Endothelial cell of umbilical vein (primary cell): ENCODE data around the gene TBC1D25. TPM values are rescaled to one million over a fixed set of nuclear protein-coding genes. Genes with fewer than 3 reads are reported as not detected.

ENCODE experiments used
- Bru-seq: library from RNA; stranded (reverse); fragments of 400-500 nt; gene quantifications from one replicate; lab custom pipeline; 2021; lab: Mats Ljungman, UMichigan
- BruChase-seq, 2 experiments: library from RNA; stranded (reverse); fragments of 400-500 nt; gene quantifications; one replicate each; lab custom pipeline; 2021; lab: Mats Ljungman, UMichigan
- BruUV-seq: library from RNA; stranded (reverse); fragments of 400-500 nt; replicated peaks from 2 replicates; lab custom pipeline; 2021; lab: Mats Ljungman, UMichigan
- CTCF ChIA-PET: fragments of 300-600, 350-600 bp; sonication (Branson Sonifier 250); formaldehyde crosslinking; loops from one replicate; lab custom pipeline; 2021; ENCODE audit warnings: antibody characterized with exemption, inconsistent platforms; lab: Charles Lee
- POLR2A ChIA-PET: fragments of 300-600, 350-600 bp; sonication (Branson Sonifier 250); formaldehyde crosslinking; loops from one replicate; lab custom pipeline; 2021; ENCODE audit warnings: antibody characterized with exemption, inconsistent platforms; lab: Charles Lee
- DNase-seq: peaks from one replicate; pipeline ENCODE4 v3.0.0-alpha.2; 2011; ENCODE audit warnings: low read depth, low spot score
- FAIRE-seq: peaks from 2 replicates; lab custom pipeline; 2011; peaks lifted over from hg19 to GRCh38; lab: Jason Lieb, UNC
- H2AFZ ChIP-seq: 2 replicates; pipeline ENCODE4 v1.6.0; 2012; ENCODE audit warnings: low read depth, low read length, control low read depth, inconsistent platforms
- H3K27ac ChIP-seq: 2 replicates; pipeline ENCODE4 v1.5.1; 2011; ENCODE audit warnings: low read depth, mild to moderate bottlenecking, control low read depth, low read length, moderate library complexity; ENCODE audit not compliant: insufficient read depth
- H3K27me3 ChIP-seq, 2 experiments: 2 replicates each; pipeline versions ENCODE4 v1.6.0 to v1.6.1; 2011; ENCODE audit warnings: low read length in 2 of 2, mixed read lengths in 1 of 2; ENCODE audit not compliant: control insufficient read depth in 2 of 2, insufficient read depth in 2 of 2
- H3K36me3 ChIP-seq, 2 experiments: 2 replicates in 1 of 2; 3 replicates in 1 of 2; pipeline ENCODE4 v1.5.1; 2011; ENCODE audit warnings: low read length in 2 of 2, mild to moderate bottlenecking in 1 of 2, moderate library complexity in 1 of 2; ENCODE audit not compliant: control insufficient read depth in 2 of 2, insufficient read depth in 2 of 2; ENCODE audit errors: extremely low read depth in 1 of 2
- H3K4me1 ChIP-seq: 3 replicates; pipeline ENCODE4 v1.5.1; 2011; ENCODE audit warnings: mild to moderate bottlenecking, low read length; ENCODE audit not compliant: control insufficient read depth, insufficient read depth; ENCODE audit errors: extremely low read depth
- H3K4me2 ChIP-seq: 2 replicates; pipeline ENCODE4 v1.6.1; 2011; ENCODE audit warnings: low read length, control low read depth, mixed read lengths; ENCODE audit not compliant: insufficient read depth
- H3K4me3 ChIP-seq, 3 experiments: fragments of 200-600 bp in 1 of 3; sonication (generic), shearing (Covaris generic) in 1 of 3; replicated peaks in 1 of 3; 2 replicates each; pipeline ENCODE4 v1.5.1; 2011 to 2016; ENCODE audit warnings: control low read depth in 3 of 3, low read length in 3 of 3, mild to moderate bottlenecking in 2 of 3, inconsistent platforms in 1 of 3, low read depth in 1 of 3, moderate library complexity in 1 of 3; ENCODE audit not compliant: insufficient read depth in 1 of 3
- H3K79me2 ChIP-seq: 2 replicates; pipeline ENCODE4 v1.6.0; 2012; ENCODE audit warnings: low read length, inconsistent platforms; ENCODE audit not compliant: control insufficient read depth, insufficient read depth
- H3K9ac ChIP-seq: replicated peaks from 2 replicates; pipeline ENCODE3; 2011; ENCODE audit warnings: low read length, control low read depth; ENCODE audit not compliant: insufficient read depth; ENCODE audit errors: extremely low read depth
- H3K9me1 ChIP-seq: replicated peaks from 3 replicates; pipeline ENCODE4 v1.6.0; 2011; ENCODE audit warnings: mild to moderate bottlenecking, low read length; ENCODE audit not compliant: control insufficient read depth, insufficient read depth; ENCODE audit errors: extremely low read depth
- H3K9me3 ChIP-seq: replicated peaks from 2 replicates; pipeline ENCODE4 v1.5.1; 2012; ENCODE audit warnings: low read length, inconsistent platforms; ENCODE audit not compliant: control insufficient read depth, insufficient read depth
- H4K20me1 ChIP-seq: replicated peaks from 2 replicates; pipeline ENCODE3; 2011; ENCODE audit warnings: mild to moderate bottlenecking, low read length; ENCODE audit not compliant: control insufficient read depth, insufficient read depth; ENCODE audit errors: extremely low read depth
- EZH2 ChIP-seq: IDR thresholded peaks from 2 replicates; pipeline ENCODE4 v1.6.1; 2012; ENCODE audit warnings: borderline replicate concordance, low read depth, mild to moderate bottlenecking, moderate library complexity, low read length, inconsistent platforms; ENCODE audit not compliant: severe bottlenecking
- FOS ChIP-seq: IDR thresholded peaks from 2 replicates; pipeline ENCODE4 v1.6.1; 2011; ENCODE audit warnings: mild to moderate bottlenecking, low read length, moderate library complexity, borderline replicate concordance; ENCODE audit not compliant: insufficient read depth
- GATA2 ChIP-seq: IDR thresholded peaks from 2 replicates; pipeline ENCODE4 v1.7.0; 2011; ENCODE audit warnings: low read depth, mild to moderate bottlenecking, moderate library complexity, mixed read lengths, low read length; ENCODE audit not compliant: insufficient read length, insufficient read depth
- JUN ChIP-seq: IDR thresholded peaks from 2 replicates; pipeline ENCODE4 v1.6.1; 2011; ENCODE audit warnings: borderline replicate concordance, low read depth; ENCODE audit not compliant: insufficient read length, insufficient read depth
- MYC ChIP-seq: IDR thresholded peaks from one replicate; pipeline ENCODE4 v1.6.1; 2011; ENCODE audit warnings: mild to moderate bottlenecking, low read depth, low read length
- POLR2A ChIP-seq: IDR thresholded peaks from 2 replicates; pipeline ENCODE4 v1.6.1; 2012; ENCODE audit warnings: low read depth, mild to moderate bottlenecking, control low read depth, low read length
- POLR2AphosphoS5 ChIP-seq: IDR thresholded peaks from 2 replicates; pipeline ENCODE4 v1.6.1; 2012; ENCODE audit warnings: low read depth, mild to moderate bottlenecking, control low read depth, low read length, moderate library complexity; ENCODE audit not compliant: insufficient read depth
- dilution Hi-C: fragments of 300-500 bp; cut with MboI; formaldehyde crosslinking; loops from one replicate; pipeline ENCODE4 v1.15.0; 2019; ENCODE audit warnings: low sequenced_read_pairs; ENCODE audit not compliant: extremely low pct_ligation_motif_present
- intact Hi-C: fragments of 100-400 bp; cut with micrococcal nuclease; formaldehyde crosslinking; loops from one replicate; pipeline ENCODE4 v1.10.0; 2022
- long read RNA-seq: library from polyadenylated mRNA; stranded (forward); transcript quantifications from one replicate; pipeline ENCODE4 v2.0.0, GENCODE V29; 2021
- polyA minus RNA-seq, 3 experiments: library from RNA; depleted of rRNA, polyadenylated mRNA; stranded (reverse); fragments of >200 nt; gene quantifications; 1 replicate in 1 of 3; 2 replicates in 2 of 3; pipeline ENCODE4 v1.2.3, GENCODE V29; 2011
- polyA plus RNA-seq, 4 experiments: library from polyadenylated mRNA; depleted of rRNA in 3 of 4; stranded (reverse) in 3 of 4; unstranded in 1 of 4; fragments of >200 nt; gene quantifications; 2 replicates each; pipeline versions ENCODE4 v1.2.1 to v1.2.3, GENCODE V29; 2011 to 2012; ENCODE audit warnings: missing spikeins in 1 of 4
- total RNA-seq: library from RNA; stranded (reverse); gene quantifications from 2 replicates; pipeline ENCODE4 v1.2.3, GENCODE V29; 2021
- TF ChIP-seq, protein P1 (sequence below), 2 donors: IDR thresholded peaks; 1 replicate in 1 of 2; 2 replicates in 1 of 2; pipeline ENCODE4 v1.5.1; 2011; ENCODE audit warnings: low read length in 2 of 2, mild to moderate bottlenecking in 2 of 2, moderate library complexity in 2 of 2, control low read depth in 1 of 2, inconsistent platforms in 1 of 2, low read depth in 1 of 2; ENCODE audit not compliant: insufficient read depth in 1 of 2; ENCODE audit errors: extremely low read depth in 1 of 2
- TF ChIP-seq, protein P2 (sequence below): IDR thresholded peaks from 2 replicates; pipeline ENCODE4 v1.6.1; 2011; ENCODE audit not compliant: insufficient read depth, insufficient read length

The TBC1D25 gene, protein sequence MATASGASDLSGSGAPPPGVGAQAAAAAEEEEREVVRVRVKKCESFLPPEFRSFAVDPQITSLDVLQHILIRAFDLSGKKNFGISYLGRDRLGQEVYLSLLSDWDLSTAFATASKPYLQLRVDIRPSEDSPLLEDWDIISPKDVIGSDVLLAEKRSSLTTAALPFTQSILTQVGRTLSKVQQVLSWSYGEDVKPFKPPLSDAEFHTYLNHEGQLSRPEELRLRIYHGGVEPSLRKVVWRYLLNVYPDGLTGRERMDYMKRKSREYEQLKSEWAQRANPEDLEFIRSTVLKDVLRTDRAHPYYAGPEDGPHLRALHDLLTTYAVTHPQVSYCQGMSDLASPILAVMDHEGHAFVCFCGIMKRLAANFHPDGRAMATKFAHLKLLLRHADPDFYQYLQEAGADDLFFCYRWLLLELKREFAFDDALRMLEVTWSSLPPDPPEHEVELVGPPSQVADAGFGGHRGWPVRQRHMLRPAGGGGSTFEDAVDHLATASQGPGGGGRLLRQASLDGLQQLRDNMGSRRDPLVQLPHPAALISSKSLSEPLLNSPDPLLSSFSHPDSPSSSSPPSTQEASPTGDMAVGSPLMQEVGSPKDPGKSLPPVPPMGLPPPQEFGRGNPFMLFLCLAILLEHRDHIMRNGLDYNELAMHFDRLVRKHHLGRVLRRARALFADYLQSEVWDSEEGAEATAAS
- total RNA-seq = 14.4 and 16.3 TPM in 2 replicates
- 16.0 and 18.3 TPM in 2 replicates for polyA plus RNA-seq
- polyA plus RNA-seq (2011; cell fraction: cytosol; rRNA removed) = 13.4 and 14.7 TPM in 2 replicates
- 16.8 and 20.6 TPM in 2 replicates for polyA plus RNA-seq (2011; cell fraction: nucleus; rRNA removed)
- 13.8 and 15.9 TPM in 2 replicates for polyA plus RNA-seq (2012)
- polyA minus RNA-seq = 13.4 and 15.8 TPM in 2 replicates
- polyA minus RNA-seq (2011; cell fraction: cytosol; rRNA and poly(A)+ RNA removed) = 6.5 TPM
- polyA minus RNA-seq (2011; cell fraction: nucleus; rRNA and poly(A)+ RNA removed) = 5.1 and 10.2 TPM in 2 replicates
- percentile 56 among the genes with signal in this experiment for Bru-seq, nascent RNA
- BruChase-seq, experiment 1, labeled RNA remaining after a 6-hour chase = percentile 68 among the genes with signal in this experiment
- BruChase-seq, experiment 2, labeled RNA remaining after a 2-hour chase = percentile 64 among the genes with signal in this experiment
- long read RNA-seq, full-length matches to known transcripts = 19 of 34 reads
- long read RNA-seq, partial matches to known transcripts = 7 of 34 reads
- long read RNA-seq, other reads (novel, unspliced or antisense) = 8 of 34 reads

DNA sequence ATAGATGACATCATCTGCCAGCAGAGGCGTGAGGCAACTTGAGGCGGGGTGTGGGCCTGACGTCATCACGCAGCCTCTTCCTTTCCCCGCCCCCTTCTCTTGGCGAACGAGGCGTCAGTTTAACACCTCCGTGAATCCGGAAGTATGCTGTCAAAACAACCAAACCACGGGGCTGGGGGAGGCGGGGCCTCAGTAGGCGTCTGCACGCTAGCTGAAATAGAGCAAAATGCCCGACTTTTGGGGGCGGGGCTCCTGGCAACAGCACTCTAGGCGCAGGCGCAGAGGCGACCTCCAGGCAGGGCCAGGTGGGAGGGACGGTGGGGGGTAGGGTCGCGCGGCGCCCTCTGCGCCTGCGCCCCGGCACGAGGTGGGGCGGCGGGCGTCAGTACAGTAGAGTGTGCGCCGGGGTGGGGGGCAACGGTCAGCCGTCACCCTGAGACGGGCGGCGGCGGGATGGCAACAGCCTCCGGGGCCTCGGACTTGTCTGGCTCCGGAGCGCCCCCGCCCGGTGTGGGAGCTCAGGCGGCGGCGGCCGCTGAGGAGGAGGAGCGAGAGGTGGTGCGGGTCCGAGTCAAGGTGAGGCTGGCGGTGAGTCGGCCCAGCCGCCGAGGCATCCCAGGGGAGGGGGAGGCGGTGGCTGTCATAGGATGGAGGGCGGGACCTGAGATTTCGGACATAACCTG is at the start of gene TBC1D25:
Gene TBC1D25, plus strand, starts transcription at position 370 of the 683 bp plus-strand sequence. Its CDS starts 84 bp downstream, at position 454.
- ChIA-PET POLR2A (interaction anchor here (0.7 to 1.7 kb wide), 3 partner anchors 18 to 54 kb away, joined by 3 to 7 read pairs (median 4); partner anchors contain the start of gene RBM3), CTCF (interaction anchor here (0.8 to 1.6 kb wide), 8 partner anchors 8 to 92 kb away, joined by 3 to 11 read pairs (median 5); partner anchors contain the start of gene EBP)
- peak; percentile 97 for DNase-seq
- FAIRE-seq = peak; percentile 99
- Histone ChIP-seq H3K27me3 (no peaks in the 10 kb centered on the region), H2AFZ (peak within 1 kb of the TSS; percentile 68), H3K4me2 (peak within 1 kb of the TSS; percentile 43), H3K36me3 (no peaks in the 10 kb centered on the region), H3K9me3 (no peaks in the 10 kb centered on the region), H3K4me3 (peak within 1 kb of the TSS; percentile 52 to 88 (median 61)), H3K9me1 (no peaks in the 10 kb centered on the region), H4K20me1 (no peaks in the 10 kb centered on the region), H3K9ac (peak within 1 kb of the TSS; percentile 77), H3K27ac (peak within 1 kb of the TSS; percentile 71), H3K79me2 (peaks cover 13% of the 10 kb centered on the region), H3K4me1 (peaks cover 7% of the 10 kb centered on the region)
- intact Hi-C loops (loop anchor here (1.0 to 2.0 kb wide), 4 partner anchors 31 to 57 kb away; partner anchors contain the start of genes RBM3 and WDR13), dilution Hi-C loops (no loop called here)
- BruUV-seq = TSS peak; percentile 19
- TF ChIP-seq EZH2 (no peak), GATA2 (no peak), JUN (peak; percentile 76), MYC (no peak), POLR2AphosphoS5 (no peak), POLR2A (no peak), FOS (no peak)
- TF ChIP-seq, protein P1, sequence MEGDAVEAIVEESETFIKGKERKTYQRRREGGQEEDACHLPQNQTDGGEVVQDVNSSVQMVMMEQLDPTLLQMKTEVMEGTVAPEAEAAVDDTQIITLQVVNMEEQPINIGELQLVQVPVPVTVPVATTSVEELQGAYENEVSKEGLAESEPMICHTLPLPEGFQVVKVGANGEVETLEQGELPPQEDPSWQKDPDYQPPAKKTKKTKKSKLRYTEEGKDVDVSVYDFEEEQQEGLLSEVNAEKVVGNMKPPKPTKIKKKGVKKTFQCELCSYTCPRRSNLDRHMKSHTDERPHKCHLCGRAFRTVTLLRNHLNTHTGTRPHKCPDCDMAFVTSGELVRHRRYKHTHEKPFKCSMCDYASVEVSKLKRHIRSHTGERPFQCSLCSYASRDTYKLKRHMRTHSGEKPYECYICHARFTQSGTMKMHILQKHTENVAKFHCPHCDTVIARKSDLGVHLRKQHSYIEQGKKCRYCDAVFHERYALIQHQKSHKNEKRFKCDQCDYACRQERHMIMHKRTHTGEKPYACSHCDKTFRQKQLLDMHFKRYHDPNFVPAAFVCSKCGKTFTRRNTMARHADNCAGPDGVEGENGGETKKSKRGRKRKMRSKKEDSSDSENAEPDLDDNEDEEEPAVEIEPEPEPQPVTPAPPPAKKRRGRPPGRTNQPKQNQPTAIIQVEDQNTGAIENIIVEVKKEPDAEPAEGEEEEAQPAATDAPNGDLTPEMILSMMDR (IDR thresholded peaks at IDR 0.05; ENCODE audit: extremely low read depth in 1 of 2, insufficient read depth in 1 of 2, low read depth in 1 of 2, low read length in 2 of 2) = peak; percentile 23 to 44
- TF ChIP-seq, protein P2, sequence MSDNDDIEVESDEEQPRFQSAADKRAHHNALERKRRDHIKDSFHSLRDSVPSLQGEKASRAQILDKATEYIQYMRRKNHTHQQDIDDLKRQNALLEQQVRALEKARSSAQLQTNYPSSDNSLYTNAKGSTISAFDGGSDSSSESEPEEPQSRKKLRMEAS = peak; percentile 40
